GM19452 (cell line): ENCODE measurements around the gene APBB2.

Experiments
- ATAC-seq: cut with Tn5 transposase; IDR thresholded peaks from one replicate; pipeline ENCODE4 v1.9.1; 2021; ENCODE audit not compliant: unreplicated experiment

Gene APBB2

DNA sequence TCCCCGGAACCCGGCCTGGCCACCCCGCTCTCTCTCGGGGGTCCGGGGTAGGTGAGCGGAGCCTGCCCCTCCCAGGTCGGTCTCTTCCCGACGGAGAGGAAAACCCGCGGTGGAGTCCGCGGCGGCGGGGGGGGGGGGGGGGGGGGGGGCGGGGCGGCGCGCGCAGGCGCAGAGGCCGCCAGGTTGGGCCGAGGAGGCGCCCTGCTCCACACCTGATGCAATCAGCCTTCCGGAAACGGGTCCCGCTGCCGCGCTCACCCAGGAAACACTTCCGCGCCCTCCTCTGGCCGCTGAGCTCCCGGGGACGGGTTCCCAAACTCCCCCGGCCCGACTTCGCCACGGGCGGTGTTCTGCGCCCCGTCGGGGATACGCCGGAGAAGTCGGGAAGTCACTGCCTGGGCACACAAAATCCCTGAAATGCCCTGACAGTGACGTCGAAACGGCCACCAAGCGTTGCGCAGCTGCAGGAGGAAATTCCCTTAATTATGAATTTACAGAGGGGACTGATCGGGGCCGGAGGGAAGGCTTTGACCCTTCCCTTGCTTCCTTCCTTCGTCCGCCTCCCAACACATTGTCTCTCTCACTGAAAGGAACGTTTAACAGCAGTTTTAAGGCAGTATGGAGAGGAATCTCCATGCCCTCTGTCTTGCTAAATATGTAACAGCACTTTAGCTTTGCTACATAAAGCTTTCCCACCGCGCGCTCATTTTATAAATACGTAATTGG lies 2.1 kb upstream of the APBB2 start:
- ATAC-seq = peak; percentile 52

DNA sequence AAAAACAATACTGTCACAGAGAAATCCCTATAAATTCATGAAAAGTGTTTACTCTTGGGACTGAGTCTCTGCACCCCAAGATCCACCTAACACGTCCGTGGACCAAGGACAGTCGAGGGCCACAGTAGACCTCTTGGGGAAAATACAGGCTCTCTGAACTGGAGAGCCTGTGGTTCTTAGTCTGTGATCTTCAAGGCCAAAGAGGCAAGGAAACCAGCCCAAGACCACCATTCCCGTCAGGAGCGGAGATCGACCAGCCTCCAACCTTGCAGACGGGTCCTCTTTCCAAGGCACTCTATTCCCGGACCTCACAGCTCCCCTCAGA lies 1.6 kb upstream of the APBB2 start:
- ATAC-seq = peak; percentile 4

DNA sequence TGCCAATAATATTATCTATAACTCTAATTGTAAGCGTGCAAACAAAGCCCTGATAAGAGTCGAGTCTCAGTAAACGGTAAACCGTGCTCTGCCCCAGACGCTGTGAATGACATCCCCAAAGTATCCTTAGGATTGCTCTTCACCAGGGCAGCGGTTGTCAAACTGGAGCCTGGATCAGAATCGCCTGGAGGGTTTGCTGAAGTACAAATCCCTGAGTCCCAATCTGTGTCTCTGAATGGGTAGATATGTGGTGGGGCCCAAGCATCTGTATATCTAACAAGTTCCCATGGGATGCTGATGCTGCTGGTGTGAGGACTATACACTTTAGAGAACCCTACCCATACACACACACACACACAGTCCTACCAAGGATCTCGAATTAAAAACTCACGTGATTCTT lies 813 bp upstream of the APBB2 start:
- no peak for ATAC-seq

DNA sequence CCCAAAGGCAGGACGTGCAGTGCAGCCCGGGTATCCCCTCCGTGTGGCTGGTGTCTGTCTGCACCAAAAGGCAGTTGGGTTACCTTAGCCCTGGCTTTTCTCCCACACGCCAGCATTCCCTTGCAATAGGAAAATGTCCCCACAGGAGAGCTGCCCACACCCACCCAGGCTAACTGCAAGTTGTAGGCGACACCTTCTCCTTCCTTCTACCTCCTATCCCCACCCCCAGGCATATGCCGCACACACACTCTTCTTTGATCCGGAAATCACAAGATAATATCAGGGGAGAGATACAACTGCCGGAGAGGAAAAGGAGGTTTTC lies 444 bp upstream of the APBB2 start:
- ATAC-seq = peak; percentile 1

DNA sequence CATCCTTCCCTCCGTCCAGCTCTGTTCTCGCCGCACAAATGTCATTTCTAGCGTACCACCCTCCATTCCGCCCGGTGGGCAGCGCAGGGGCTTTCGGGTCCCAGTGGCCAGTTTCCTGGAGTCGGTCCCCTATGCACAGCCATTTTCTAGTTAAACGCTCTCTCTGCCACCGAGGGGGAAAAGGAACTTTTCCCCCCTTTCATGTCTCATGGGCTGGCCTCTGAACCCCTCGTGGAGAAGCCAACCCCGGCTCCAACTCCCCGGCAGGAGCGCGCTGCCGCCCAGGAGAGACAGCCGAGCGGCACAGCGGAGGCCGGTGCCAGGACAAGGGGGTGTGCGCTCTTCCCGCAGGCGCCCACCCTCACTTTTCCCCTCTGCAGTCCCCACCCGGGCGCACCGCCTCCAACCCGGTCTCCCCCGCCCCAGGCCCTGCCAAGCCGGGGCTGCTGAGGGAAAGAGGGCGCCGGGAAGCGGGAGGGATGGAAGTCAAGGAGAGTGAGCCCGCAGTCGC lies 662 bp downstream of the APBB2 start:
- peak; percentile 1 for ATAC-seq

DNA sequence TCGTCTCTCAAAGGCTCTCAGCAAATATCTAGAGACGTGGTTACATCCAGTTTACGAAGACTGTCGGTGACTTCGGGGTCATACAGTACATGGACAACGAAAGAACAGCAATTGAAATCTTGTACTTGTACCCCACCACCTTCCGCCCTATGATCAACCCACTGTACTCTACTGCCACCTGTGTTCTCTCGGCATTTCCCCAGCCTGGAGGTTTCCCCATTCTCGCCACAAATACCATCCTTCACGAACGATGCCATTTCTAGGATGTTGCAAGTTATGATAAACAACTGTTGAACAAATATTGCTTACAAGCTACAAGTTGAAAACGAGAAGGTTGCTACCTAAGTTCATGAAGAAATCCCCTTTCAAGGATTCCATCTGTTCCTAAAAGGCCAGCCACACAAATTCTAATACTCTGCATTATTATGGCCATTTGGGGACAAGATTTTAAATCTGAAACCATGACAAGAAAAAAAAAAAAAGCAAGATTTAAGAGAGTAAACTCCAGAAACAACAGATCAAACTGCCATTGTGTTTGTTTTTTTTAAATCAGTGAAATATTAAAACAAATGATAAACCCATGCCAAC lies 1.6 kb downstream of the APBB2 start:
- no peak for ATAC-seq

DNA sequence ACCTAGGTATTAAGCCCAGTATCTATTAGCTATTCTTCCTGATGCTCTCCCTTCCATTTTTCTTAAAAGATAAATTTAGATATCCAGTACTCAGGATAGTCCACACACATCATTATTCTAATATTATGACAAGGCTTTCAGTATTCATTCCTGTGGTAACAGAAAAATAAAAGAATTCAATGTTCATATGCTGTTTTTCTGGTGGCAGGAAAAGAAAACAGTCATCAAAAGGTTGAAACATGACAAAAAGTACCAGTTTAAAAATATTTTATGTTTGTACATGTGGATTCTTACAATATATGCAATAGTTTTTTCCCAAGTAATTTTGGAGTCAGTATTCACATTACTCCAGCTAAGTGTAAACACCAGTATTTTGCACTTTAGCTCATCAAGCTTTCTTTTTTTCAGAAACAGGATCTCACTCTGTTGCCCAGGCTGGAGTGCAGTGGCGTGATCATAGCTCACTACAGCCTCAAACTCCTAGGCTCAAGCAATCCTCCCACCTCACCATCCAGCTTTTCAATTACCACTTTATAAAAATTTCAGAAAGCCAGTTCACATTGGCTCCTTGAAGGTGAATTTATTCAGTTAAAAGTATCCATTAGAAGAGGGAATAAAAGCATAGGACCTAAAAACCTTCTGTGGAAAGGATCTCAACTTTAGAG lies 2.3 kb downstream of the APBB2 start:
- ATAC-seq = no peak

DNA sequence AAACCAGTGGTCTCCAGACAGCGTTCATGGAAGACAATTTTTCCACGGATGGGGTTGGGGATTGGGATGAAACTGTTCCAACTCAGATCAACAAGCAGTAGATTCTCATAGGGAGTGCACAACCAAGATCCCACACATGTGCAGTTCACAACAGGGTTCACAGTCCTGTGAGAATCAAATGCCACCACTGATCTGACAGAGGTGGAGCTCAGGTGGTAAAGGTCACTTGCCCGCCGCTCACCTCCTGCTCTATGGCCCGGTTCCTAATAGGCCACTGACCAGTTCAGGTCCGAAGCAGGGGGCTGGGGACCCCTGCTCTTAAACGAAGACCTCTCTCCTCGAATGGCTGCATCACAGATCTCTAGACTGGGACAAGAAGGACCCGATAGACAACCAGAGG lies 4.4 kb downstream of the APBB2 start:
- ATAC-seq = no peak

DNA sequence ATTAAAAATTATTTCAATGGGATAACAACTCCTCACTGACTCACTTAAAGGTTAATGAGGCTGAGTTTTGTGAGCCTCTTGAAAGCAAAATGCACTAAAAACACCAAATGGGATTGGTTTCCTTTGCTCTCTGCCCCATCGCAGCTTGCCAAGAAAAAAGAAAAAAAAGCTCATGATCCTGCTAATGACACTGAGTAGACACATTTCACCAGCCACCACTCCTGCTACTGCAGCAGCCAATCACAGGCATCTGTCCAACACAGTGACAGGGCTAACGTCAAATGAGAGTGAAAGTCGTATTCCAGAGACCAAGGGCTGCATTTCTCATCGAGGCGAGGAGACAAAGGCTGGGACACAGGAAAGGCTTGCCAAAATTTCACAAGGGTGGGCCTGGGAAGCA lies 5.2 kb downstream of the APBB2 start:
- no peak for ATAC-seq

DNA sequence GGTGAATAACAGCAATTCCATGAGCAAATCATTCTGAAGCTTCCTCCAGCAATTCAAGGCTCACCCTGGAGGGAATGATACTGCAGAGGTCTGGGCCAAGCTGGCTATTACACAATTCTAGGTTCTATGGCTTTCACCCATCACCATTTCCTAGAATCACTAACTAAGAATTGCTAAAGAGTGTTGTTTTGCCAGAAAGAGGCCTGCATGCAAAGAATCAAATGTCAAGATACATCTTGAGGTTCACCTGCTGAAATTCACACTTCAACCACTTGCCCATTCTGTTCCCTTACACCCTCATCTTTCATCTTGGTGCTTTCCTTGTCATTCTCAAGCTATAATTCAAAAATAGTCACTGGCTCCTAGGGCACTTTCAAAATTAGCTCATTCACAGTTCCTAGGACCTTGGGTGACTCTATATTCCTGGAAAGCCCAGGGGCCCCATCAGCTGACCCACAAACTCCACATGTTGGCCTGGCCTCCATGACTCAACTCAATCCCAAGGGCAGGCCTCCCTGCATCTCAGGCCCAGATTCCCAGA lies 7.0 kb downstream of the APBB2 start:
- peak; percentile 44 for ATAC-seq

DNA sequence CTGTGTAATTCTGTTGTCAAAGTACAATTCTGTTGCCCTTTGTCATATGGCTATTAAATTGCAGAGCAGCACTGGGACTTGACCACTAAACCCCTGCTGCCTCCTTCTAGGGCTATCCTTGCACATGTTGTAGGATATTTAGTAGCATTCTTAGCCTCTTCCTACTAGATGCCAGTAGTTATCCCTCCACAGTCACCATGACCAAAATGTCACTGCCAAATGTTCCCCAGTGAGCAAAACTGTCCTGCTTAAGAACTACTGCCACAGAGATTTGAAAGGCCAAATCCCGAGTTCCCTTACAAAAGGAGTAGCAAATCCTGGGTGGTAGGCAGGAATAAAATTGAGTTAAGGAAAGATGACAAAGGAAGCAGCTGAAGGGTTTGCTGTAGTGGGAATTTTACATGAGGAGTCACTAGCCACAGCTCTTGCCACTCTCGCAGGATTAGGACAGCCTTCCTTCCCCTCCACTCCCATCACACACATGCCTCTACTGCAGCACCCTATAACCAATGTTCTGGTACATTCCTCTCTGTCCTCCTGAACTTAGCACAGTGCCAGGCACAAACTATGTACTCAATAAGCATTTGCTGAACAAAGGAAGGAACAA lies 8.4 kb downstream of the APBB2 start:
- no peak for ATAC-seq

DNA sequence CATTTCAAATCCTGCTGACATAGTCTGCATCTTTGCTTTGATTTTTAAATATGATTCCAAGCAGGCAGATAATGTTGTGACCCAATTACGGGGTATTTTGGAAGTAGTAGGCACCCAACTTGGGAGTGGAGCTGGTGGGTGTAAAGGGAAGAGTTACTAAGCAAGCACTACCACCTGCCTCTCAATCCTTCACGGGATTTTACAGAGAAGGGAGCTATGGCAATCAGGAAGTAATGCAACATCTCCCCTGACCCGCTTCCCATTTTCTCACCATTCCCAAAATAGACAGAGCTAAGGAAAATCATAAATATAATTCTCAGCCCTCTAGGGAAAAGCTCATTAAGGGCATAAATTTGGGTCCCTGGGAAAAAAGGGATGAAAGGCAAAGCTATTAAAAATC lies 9.2 kb downstream of the APBB2 start:
- no peak for ATAC-seq

DNA sequence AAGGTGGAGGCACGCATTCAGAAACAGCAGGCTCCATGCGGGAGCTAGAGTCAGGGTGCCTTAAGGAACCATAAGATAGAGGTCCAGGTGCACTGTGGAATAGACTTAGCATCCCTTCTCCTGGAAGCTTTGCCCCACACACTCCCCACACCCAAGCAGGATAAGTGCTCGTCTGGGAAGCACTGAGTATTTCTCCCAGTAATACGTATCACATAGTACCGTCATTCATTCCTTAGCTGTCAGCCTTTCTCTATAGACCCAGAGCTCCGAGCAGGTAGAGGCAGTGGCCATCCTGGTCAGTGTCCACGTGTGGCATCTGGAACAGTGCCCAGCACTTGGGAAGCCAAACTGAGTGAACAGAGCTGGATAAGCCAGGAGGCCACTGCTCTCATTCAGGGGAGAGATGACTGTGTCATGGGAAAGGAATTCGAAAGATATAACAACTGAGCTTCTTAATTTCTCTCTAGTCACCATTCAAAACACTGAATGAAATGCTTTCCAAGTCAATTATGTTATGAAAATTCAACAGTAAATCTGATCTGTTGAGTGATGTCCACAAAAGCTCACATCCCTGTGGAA lies 9.9 kb downstream of the APBB2 start:
- no peak for ATAC-seq

DNA sequence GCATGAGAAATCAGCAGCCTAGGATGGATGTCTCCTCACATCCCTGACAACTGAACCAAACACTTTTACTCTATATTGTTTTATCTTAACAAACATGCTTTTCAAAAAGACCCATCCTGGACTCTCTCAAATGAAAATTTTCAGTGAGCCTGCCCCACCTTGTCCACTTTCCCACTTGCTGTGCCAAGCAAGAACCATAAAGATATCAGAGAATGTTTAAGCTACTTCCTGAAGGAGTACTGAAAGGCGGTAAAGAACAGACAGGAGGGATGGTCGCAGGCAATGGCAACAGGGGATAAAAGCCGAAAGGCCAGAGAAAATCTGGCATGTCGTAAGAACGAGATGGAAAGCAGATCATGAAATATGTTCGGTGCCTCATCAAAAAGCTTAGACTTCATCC lies 10.5 kb downstream of the APBB2 start:
- ATAC-seq = no peak

DNA sequence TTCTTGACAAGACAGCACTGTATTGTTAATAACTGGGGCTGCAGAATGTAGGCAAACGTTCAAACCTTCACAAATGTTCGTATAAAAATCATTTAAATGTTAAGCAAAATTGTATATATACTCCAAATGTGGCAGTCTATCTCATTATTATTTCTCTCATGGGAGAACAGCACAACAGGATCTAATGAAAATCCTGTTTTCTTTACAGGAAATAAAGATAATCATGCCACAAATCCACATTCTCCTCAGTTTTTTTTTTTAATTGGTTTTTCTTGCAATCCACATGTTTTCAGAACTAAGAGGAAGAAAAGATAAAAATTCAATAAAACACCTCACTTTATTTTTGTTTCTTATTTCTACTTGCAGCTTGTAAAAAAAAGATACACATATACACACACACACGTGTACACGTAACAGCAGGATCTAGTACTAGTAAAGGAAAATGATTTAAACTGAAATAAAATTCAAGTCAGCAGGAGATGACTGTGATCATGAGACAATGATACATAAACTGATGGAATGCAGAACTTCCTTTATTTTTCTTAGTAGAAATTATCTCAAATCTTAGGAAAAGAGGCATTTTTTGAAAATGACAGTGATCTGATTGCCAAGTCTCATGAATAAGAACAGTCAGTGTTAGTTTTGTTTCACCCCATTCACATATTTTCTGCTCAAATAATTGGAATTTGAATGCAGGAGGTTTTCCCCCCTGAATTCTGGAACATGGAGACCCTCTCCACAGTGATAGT lies 11.3 kb downstream of the APBB2 start:
- no peak for ATAC-seq

DNA sequence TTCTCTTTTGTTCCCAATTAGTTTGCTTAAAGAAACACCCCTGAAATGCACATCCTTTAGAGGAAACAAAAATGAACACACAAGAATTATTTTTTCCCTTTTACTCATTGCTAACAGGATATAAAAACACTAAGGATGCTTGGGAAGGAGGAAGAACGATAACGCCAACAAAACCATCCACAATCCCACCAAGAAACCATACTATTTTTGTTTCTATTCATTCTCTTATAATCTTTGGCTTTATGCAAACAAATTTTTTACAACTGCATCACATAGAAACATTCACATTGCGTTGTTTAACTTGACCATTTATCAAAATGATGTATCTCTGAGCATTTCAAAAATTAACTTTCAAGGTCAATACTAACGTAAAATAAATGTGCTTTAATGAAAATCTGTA lies 12.0 kb downstream of the APBB2 start:
- ATAC-seq = no peak

DNA sequence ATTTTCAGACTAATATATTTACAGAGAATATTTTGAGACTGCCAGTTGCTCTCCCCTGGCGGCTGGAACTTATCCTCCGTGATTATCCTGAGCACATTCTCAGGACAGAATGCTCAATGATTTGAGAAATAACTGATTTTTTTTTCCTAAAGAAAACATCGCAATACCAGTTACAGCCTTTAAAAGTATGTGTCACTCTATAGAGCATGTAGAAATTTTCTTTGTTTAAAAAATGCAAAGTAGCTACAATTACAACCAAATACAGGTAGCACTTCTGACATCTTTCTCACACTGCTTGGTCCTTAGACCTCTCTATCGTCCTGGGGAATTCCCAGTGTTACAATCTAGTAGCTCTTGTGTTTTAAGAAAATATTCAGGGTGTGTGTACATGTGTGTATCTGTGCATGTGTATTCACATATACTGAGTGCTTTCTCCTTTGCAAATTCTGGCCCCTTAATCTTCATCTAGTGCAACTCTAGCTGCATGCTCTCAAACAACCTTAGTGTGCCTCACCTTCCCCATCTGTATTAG lies 13.8 kb downstream of the APBB2 start:
- ATAC-seq = no peak

DNA sequence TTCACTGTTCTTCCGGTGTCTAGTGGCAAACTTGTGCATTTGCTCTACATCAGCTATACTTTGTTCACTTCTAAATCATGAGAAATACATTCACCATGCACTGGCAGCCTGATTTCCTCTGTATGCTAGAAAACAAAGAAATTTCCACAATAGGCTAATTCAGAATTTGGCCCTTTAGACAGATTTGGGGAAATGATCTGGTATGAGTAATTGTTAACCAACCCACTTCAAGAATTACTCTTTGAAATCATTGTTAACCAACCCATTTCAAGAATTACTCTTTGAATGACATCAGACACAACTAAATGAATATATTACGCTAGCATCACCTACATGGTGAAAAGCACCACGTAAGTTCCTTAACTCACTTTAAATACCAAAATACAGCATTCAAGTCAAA lies 14.6 kb downstream of the APBB2 start:
- ATAC-seq = no peak

DNA sequence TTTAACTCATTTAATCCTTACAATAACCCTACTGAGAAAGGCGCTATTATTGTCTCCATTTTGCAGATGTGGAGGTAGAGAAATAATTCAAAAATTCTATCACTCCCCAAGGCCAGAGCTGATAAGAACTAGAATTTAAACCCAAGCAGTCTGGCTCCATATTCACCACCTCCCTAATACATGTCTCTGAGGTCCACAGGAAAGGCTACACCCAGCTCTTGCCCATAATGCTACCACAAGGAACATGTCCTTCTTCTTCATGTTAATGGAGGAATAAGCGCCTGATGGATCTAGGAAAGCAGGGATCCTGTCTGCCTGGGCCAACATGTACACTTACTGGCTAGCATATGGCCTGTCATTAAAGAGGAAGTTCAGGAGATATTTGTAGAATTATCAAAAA lies 16.3 kb downstream of the APBB2 start:
- ATAC-seq = no peak

DNA sequence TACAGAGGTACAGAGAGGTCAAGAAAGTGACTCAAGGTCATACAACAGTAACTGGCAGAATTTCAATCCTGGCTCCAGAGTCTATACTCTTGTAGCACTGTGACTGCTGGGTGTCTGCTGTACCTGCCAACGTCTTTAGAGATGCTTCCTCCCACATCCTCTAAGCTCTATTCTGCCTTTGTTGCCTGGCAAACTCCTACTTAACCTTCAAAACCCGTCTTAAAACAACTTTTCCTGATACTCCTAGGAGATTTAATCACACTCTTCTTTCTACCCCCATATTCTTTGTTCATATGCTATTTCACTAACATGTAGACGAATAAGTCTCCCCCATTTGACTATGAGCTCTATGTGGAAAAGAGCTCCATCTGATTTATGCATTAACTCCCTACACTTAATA lies 16.8 kb downstream of the APBB2 start:
- ATAC-seq = no peak
